OCI-LY1 (cell line): Measurements from ENCODE around the gene SPEM1.

ENCODE experiments used
- H2AFZ ChIP-seq: fragments of 200-600 bp; sonication (generic), shearing (Covaris generic); 2 replicates; pipeline ENCODE4 v1.6.0; 2014; ENCODE audit warnings: antibody characterized with exemption, mild to moderate bottlenecking, low read length
- H3F3A ChIP-seq: fragments of 200-600 bp; sonication (generic), shearing (Covaris generic); 2 replicates; pipeline ENCODE4 v1.6.0; 2014; ENCODE audit warnings: mild to moderate bottlenecking, antibody characterized with exemption, low read length, moderate library complexity; ENCODE audit not compliant: insufficient read depth
- H3K27ac ChIP-seq: fragments of 200-600 bp; sonication (generic); 2 replicates; pipeline ENCODE4 v1.5.1; 2014; ENCODE audit warnings: low read length, mixed run types, mild to moderate bottlenecking, low read depth; ENCODE audit not compliant: poor library complexity, severe bottlenecking
- H3K27me3 ChIP-seq: fragments of 200-600 bp; sonication (generic); 2 replicates; pipeline ENCODE4 v1.6.0; 2014; ENCODE audit warnings: antibody characterized with exemption, mild to moderate bottlenecking, low read length, moderate library complexity; ENCODE audit not compliant: insufficient read depth
- H3K36me3 ChIP-seq: fragments of 200-600 bp; sonication (generic); 2 replicates; pipeline ENCODE4 v1.6.1; 2014; ENCODE audit warnings: mild to moderate bottlenecking, antibody characterized with exemption, low read length, moderate library complexity, mixed read lengths; ENCODE audit not compliant: insufficient read depth
- H3K4me1 ChIP-seq: fragments of 200-600 bp; sonication (generic); 2 replicates; pipeline ENCODE4 v1.5.1; 2014; ENCODE audit warnings: mild to moderate bottlenecking, low read length, moderate library complexity; ENCODE audit not compliant: insufficient read depth, severe bottlenecking
- H3K4me2 ChIP-seq: fragments of 200-600 bp; sonication (generic), shearing (Covaris generic); 2 replicates; pipeline ENCODE4 v1.6.1; 2014; ENCODE audit warnings: low read length
- H3K4me3 ChIP-seq: fragments of 200-600 bp; sonication (generic); 2 replicates; pipeline ENCODE4 v1.5.1; 2014; ENCODE audit warnings: low read length, low read depth, mild to moderate bottlenecking, mixed read lengths; ENCODE audit not compliant: poor library complexity, severe bottlenecking
- H3K79me2 ChIP-seq: fragments of 200-600 bp; shearing (Covaris generic); 2 replicates; pipeline ENCODE4 v1.6.1; 2016; ENCODE audit warnings: mixed run types, low read length, mixed read lengths; ENCODE audit not compliant: insufficient read depth
- H3K9ac ChIP-seq: fragments of 200-600 bp; sonication (generic), shearing (Covaris generic); 2 replicates; pipeline ENCODE4 v1.6.1; 2014; ENCODE audit warnings: mild to moderate bottlenecking, low read length, mixed read lengths
- H3K9me2 ChIP-seq: fragments of 200-600 bp; sonication (generic), shearing (Covaris generic); 2 replicates; pipeline ENCODE4 v1.6.1; 2014; ENCODE audit warnings: low read depth, mild to moderate bottlenecking, low read length, mixed read lengths
- H3K9me3 ChIP-seq: fragments of 200-600 bp; shearing (Covaris generic); 2 replicates; pipeline ENCODE4 v1.6.1; 2014; ENCODE audit warnings: low read length, mixed read lengths
- H4K20me1 ChIP-seq: fragments of 200-600 bp; sonication (generic), shearing (Covaris generic); 2 replicates; pipeline ENCODE4 v1.6.0; 2016; ENCODE audit warnings: mild to moderate bottlenecking, low read length; ENCODE audit not compliant: insufficient read depth
- CTCF ChIP-seq: fragments of 200-600 bp; sonication (generic), shearing (Covaris generic); IDR thresholded peaks from 2 replicates; pipeline ENCODE4 v1.5.1; 2017; ENCODE audit warnings: mild to moderate bottlenecking, antibody characterized with exemption, low read length, moderate library complexity, mixed read lengths
- EZH2 ChIP-seq: fragments of 200-600 bp; sonication (generic), shearing (Covaris generic); IDR thresholded peaks from 2 replicates; pipeline ENCODE4 v1.8.0; 2017; ENCODE audit warnings: borderline replicate concordance, mixed run types, mild to moderate bottlenecking, antibody characterized with exemption, low read length, moderate library complexity, mixed read lengths

Gene SPEM1

GRCh38 chr17:7384489-7385081 is 35.5 kb upstream of the SPEM1 start:
- H3K9me2 ChIP-seq: no peaks in the 10 kb centered on the region
- H3K9ac ChIP-seq: peak overlapping the region; percentile 72
- H3K79me2 ChIP-seq: no peaks in the 10 kb centered on the region
- peak overlapping the region; percentile 1 for H3K27ac ChIP-seq
- peaks cover 18% of the 10 kb centered on the region for H3K4me1 ChIP-seq
- H4K20me1 ChIP-seq: no peaks in the 10 kb centered on the region
- TF ChIP-seq EZH2 (no peak), CTCF (no peak)
- peak overlapping the region; percentile 91 for H3K4me2 ChIP-seq
- H3K9me3 ChIP-seq: peaks cover 3% of the 10 kb centered on the region
- peak overlapping the region; percentile 68 for H3K4me3 ChIP-seq
- H3K36me3 ChIP-seq: peaks cover 4% of the 10 kb centered on the region; the same call in 1 of the 2 replicates
- H3K27me3 ChIP-seq: peaks cover 7% of the 10 kb centered on the region; the same call in 1 of the 2 replicates
- no peaks in the 10 kb centered on the region for H3F3A ChIP-seq
- 0 out of 2 replicates have a peak overlapping the region, but pooled peaks have one; percentile 8 for H2AFZ ChIP-seq

DNA sequence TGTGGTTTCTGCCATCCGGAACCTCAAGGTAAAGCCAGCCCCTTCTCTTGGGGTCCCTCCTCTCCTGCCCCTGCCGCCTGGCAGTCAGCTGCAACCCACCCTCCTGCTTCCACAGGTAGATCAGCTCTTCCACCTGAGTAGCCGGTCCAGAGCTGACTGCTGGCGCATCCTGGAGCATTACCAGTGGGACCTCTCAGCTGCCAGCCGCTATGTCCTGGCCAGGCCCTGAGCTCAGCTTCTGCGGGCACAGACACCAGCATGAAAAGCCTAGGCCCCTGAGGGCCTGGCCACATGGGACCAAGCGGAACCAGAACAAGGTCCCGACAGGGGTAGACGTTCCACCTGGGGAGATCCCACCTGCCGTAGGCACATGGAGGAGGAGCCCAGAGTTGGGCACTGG is 31.3 kb upstream of the SPEM1 start:
- H3K9me2 ChIP-seq: no peaks in the 10 kb centered on the region
- no peaks in the 10 kb centered on the region for H3K27me3 ChIP-seq
- H4K20me1 ChIP-seq: no peaks in the 10 kb centered on the region
- no peaks in the 10 kb centered on the region for H3F3A ChIP-seq
- H3K36me3 ChIP-seq: peaks cover 4% of the 10 kb centered on the region; the same call in 1 of the 2 replicates
- no peak overlapping the region for H3K27ac ChIP-seq
- no peak overlapping the region for H3K9ac ChIP-seq
- no peak overlapping the region for H2AFZ ChIP-seq
- no peak for TF ChIP-seq CTCF
- H3K79me2 ChIP-seq: no peaks in the 10 kb centered on the region
- H3K4me2 ChIP-seq: no peak overlapping the region
- H3K4me3 ChIP-seq: no peak overlapping the region
- no peaks in the 10 kb centered on the region for H3K9me3 ChIP-seq
- H3K4me1 ChIP-seq: peaks cover 21% of the 10 kb centered on the region

DNA sequence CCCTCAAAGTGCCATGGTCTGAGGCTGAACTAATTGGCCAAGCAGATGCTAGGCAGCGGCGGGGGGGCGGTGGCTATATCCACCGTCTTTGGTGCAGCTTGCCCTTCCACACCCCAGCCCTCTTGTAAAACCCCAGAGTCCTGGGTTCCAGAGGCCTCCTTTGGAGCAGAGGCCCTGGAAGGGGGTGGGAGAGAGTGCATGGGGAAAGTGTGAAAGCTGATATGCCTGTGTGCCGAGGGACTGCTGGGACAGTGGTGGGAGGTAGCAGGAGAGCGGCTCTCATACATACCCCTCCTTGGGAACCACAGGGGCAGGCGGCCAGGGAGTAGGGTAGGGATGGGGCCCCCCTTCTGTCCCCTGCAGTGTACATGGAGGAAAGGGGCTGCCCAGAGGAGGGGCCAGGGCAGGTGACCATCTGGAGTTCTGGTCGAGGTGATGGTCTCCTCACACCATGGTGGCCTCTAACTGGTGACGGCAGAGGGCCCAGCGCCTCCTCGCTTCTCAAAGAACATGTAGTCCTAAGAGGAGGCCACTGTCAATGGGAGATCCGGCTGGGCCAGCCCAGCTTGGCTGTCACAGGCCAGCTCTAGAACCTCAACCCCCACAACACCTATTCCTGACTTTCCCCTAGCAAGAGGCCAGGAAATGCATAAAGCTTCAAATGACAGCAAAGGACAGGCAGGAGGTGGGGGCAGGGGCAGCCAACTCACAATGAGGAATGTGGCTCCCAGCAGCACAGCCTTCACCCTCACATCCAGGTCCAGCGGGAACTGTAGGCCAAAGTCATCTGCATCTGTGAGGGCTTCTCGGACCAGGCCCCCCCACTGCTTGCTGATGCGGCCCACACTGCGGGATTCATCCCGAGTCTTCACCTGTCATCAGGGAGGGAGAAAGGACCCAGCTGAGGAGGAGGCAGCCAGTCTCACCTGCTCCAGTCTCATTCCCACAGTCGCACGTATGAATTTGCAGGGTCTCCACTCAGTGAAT is 29.9 kb upstream of the SPEM1 start:
- Histone ChIP-seq H3K9me2 (no peaks in the 10 kb centered on the region), H3K4me3 (no peak overlapping the region), H3K9ac (no peak overlapping the region), H2AFZ (no peak overlapping the region), H3K36me3 (peaks cover 4% of the 10 kb centered on the region; the same call in 1 of the 2 replicates), H3F3A (no peaks in the 10 kb centered on the region), H4K20me1 (no peaks in the 10 kb centered on the region), H3K9me3 (no peaks in the 10 kb centered on the region), H3K79me2 (no peaks in the 10 kb centered on the region), H3K27me3 (no peaks in the 10 kb centered on the region), H3K4me2 (no peak overlapping the region), H3K4me1 (peaks cover 14% of the 10 kb centered on the region), H3K27ac (no peak overlapping the region)
- TF ChIP-seq EZH2 (no peak), CTCF (no peak)
